ENCODE data around the gene USP46.

USP46 gene

DNA sequence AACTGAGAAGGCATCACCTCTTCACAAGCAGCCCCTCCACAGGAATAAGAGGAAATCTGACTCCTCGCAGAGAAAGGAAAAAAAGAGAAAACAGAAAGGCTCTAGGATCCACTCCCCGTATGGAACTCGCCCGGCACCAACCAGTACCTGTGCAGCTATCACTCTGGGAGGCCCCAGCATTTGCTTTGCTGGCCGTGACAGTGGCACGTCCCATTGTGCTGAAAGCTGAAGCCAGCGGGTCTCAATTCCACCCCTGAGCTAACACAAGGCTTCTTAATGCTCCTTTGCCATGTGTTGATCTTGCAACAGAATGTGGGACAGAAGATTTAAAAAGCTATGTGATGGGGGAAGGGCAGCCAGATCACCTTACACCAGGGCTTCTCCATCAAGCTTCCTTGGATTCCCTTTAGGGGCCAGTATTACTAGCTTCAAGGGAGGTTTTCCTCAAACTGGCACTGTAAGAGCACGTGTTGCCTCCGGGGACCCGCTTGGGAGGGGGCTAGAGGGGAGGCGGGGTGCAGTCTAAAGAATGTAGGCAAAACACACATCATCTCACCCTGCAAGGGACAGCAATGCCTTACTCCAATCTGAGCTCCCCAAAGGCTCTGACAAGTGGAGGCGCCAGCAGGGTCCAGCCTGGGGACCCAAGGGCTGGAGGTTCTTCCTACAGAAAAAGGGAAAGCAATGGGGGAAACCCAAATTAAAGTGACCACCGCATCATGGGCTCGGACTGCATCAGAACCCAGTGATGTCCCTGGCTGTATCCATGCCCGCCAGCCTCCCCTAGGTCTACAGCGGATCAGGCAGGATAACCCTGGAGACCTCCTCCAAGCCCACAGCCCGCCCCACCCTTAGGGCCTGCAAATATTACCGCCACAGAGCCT is 1.2 kb downstream of the USP46 start:
- no peak for FAIRE-seq
- no peak for DNase-seq (ENCODE audit: insufficient read length, low spot score)

DNA sequence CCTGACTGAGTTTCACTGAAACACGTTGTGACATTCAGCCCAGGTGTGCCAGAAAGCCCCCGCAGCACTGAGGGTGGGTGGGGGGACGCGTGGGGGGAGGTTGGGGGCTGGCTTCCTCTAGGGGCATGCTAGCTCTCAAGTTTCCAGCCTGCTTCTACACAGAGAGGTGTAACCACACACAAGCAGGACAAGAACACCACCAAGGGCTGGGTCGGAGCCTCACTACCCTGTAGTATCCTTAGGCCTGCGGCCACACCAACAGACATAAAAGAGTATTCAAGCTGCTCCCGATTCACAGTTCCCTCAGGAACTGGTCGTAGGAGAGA is 1.8 kb downstream of the USP46 start:
- FAIRE-seq (no peak), DNase-seq (ENCODE audit: insufficient read length, low spot score) (no peak)

GRCh38 chr4:52655506-52655905 is 3.6 kb downstream of the USP46 start:
- FAIRE-seq (no peak), DNase-seq (ENCODE audit: insufficient read length, low spot score) (no peak)

DNA sequence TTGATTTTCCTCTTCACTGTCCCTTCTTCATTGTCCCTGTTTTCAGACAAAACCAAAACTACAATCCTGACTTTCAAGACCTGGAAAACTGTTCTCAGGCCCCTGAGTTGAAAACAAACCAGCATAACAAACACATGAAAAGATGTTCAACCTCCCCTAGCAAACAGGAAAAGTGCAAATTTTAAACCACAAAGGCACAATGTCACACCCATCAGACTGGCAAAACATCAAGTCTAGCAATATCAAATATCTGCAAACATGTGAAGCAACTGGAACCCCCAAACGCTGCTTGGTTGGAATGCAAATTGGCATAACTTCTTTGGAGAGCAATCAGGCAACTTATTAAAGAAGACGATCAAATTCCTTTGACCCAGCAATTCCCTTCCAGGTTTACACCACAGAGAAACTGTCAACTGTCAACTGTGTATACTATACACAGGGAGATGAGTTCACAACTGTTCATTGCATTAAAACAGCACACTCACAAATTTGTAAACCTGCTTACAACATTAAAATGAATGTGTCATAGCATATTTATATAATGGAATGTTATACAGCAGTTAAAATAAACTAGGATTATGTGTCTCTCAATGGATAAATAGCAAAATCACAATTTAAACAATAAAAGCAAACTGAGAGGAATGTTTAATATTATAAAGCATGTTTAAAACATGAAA is 7.0 kb downstream of the USP46 start:
- DNase-seq (ENCODE audit: insufficient read length, low spot score) (no peak), FAIRE-seq (peak; percentile 4)

GRCh38 chr4:52648836-52649235 is 10.3 kb downstream of the USP46 start:
- no peak for FAIRE-seq
- DNase-seq (ENCODE audit: insufficient read length, low spot score), result no peak

DNA sequence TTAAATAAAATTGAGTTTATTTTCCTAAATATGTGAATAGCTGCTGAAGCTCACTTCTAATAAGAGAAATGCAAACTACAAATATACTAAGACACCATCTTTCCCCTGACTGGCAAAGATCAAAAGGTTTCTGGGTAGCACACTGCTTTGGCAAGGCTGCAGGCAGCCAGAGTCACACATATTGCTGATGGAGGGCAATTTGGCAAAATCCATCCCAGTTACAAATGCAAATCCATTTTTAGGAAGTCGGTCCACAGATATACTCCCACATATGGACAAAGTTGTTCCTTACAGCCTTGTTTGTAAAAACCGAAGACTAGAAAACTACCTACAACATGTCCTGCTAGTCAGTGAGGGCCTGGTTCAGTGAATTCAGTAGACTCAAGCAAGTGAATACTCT is 12.4 kb downstream of the USP46 start:
- no peak for FAIRE-seq
- no peak for DNase-seq (ENCODE audit: insufficient read length, low spot score)

- DNase-seq (ENCODE audit: insufficient read length, low spot score), result no peak
- FAIRE-seq, result no peak
Observed at GRCh38 chr4:52646096-52646495, 13.0 kb downstream of the USP46 start.

DNA sequence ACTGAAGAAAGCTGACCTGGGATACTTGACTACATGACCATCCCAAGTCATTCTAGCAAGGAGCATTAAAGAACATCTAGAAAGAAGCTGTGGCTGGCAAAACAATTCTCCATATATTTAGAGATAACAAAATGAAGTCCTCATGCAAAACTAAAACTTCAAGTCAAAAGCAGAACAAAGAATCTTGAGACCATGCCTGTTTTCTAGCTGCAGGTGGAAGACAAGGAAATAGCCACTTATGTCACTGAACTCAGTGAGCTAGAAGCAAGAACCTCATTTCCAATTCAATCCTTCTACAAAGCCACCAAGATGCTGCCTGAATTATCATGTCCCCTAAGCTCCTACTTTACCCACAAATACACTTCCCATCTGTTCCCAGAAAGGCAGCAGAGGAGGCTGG is 13.8 kb downstream of the USP46 start:
- DNase-seq (ENCODE audit: insufficient read length, low spot score) (no peak), FAIRE-seq (no peak)

GRCh38 chr4:52643785-52644244 is 15.3 kb downstream of the USP46 start:
- no peak for DNase-seq (ENCODE audit: insufficient read length, low spot score)
- peak; percentile 37 for FAIRE-seq

DNA sequence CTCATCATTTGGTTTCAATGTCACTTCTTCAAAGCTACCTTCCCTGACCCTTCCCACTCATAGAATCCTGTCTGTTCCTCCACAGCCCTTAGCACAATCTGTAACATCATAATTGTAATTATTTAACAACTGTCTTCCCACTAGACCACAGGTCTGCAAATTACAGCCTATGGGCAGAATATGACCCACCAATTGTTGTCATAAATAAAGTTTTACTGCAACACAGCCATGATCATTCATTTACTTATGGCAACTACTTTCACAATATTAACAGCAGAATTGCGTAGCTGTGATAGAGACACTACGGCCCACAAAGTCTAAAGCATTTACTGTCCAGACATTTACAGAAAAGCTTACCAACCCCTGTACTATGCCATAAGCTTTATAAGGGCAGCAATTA is 15.9 kb downstream of the USP46 start:
- FAIRE-seq (no peak), DNase-seq (ENCODE audit: insufficient read length, low spot score) (no peak)

DNA sequence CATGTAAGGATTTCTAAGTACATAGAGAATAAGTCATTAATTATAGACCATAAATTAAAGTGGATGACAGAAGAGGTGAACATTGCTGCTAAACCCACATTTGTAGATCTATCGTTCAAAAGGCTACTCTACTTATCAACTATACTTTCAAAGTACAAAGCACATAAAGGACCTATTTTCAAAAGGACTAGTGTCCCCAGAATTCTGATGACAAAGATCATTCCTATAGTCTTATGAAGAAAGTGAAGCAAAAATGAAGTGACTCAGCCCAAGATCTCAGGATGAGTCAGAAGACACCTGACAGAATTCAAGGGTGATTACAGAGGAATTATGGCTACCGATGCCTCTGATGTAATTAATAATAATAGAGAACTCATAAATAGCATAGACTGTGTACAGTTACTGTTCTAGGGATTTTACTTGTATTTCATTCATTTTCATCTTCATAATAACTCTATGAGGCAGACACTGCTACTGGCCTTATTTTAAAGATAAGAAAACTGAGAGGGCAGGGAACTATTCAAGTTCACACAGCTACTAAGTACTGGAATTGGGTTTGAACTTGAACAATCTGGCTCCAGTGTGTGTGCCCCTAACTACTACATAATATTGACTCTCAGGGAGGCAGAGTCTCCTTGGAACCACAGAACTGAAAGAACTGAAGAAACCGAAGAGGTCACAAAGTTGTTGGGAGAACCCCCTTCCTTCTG is 17.1 kb downstream of the USP46 start:
- FAIRE-seq (peak; percentile 54), DNase-seq (ENCODE audit: insufficient read length, low spot score) (no peak)

DNA sequence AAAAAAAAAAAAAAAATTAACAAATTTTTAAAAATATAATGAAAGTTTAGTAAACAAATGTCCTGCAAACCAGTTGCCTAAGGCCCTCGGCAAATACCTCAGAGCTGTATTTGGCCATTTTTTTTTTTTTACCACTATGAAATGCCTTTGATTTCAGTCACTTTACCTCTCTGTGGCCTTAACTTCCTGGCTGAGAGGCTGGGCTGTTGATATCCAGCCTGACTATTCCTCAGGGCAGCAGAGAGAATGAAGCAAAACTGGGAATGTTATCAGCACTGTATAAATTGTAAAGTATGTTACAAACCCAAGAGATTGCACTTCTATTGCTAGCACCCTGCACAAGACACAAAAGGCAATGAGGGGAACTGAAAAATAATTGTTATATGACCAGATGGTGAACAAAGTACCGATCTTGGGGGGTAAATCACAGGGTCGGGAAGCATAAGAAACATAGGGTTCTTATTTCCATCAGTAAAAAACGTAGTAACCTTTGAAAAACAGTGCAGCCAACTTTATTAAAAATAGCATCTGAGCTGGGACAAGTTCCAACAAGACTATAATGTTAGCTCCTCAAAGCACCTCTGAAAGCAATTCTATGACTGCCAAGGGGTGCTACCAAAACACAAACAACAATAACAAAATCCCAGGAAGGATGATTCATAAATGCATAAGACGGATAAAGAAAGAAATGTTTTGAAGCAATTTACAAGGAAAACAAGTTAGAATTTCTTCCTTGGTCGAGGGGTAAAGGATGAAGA is 18.1 kb downstream of the USP46 start:
- DNase-seq (ENCODE audit: insufficient read length, low spot score), result no peak
- no peak for FAIRE-seq

- FAIRE-seq, result no peak
- no peak for DNase-seq (ENCODE audit: insufficient read length, low spot score)
Observed at GRCh38 chr4:52638717-52639116, 20.4 kb downstream of the USP46 start.

DNA sequence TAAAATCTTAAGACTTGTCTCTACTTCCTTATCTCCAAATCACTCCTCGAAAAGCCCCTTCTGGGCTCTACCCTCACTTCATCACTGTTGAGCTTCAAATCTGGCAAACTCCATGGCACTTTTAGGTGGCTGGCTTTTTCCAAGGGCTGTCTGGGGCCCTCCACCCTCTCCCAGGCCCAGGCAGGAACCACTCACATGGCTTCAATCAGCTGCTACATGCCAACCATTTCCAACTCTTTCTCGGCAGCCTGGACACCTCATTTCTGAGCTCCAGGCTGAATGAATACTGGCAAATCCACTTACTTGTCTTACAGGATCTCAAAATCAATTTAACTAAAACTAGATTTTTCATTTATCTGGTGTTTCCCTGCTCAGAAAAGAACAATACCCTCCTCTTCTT is 22.0 kb downstream of the USP46 start:
- no peak for DNase-seq (ENCODE audit: insufficient read length, low spot score)
- FAIRE-seq, result no peak

DNA sequence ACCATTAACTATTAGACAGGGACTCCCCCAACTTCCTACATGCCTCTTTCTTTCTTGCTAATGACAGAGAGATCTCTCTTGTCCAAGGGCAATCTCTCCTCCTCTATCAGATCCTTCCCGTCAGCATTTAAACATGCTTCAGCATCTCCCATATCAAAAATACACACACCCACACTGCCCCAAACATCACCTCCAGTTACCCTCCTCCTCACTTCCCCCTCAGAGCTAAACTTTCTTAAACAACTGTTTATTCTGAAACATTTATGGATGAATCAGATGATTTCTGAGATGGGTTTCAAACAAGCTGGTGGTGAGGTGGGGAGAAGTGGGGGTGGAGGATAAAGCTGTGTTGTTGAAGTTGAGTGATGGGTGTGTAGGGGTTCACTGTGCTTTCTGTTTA is 23.5 kb downstream of the USP46 start:
- no peak for FAIRE-seq

GRCh38 chr4:52635130-52635529 is 24.0 kb downstream of the USP46 start:
- DNase-seq (ENCODE audit: insufficient read length, low spot score), result no peak
- FAIRE-seq, result no peak

More for the DNA sequence above, 23.5 kb downstream of the USP46 start:
- DNase-seq (ENCODE audit: insufficient read length, low spot score), result no peak

DNA sequence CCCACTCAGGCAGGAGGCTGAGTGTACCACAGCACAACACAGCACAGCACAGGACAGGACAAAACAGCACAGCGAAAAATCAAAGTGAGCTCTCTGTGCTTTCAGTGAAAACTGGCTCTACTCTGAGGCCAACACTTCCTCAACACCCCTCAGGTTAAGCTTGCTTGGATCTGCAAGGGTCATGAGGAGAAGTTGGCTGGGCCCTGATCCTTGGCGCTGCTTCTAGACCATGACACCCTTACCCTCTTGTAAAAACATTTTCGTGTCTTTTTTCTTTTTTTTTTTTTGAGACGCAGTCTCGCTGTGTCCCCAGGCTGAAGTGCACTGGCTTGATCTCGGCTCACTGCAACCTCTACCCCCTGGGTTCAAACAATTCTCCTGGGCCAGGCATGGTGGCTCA is 25.3 kb downstream of the USP46 start:
- no peak for DNase-seq (ENCODE audit: insufficient read length, low spot score)
- no peak for FAIRE-seq

GRCh38 chr4:52628974-52629373 is 30.1 kb downstream of the USP46 start:
- FAIRE-seq (no peak), DNase-seq (ENCODE audit: insufficient read length, low spot score) (no peak)

DNA sequence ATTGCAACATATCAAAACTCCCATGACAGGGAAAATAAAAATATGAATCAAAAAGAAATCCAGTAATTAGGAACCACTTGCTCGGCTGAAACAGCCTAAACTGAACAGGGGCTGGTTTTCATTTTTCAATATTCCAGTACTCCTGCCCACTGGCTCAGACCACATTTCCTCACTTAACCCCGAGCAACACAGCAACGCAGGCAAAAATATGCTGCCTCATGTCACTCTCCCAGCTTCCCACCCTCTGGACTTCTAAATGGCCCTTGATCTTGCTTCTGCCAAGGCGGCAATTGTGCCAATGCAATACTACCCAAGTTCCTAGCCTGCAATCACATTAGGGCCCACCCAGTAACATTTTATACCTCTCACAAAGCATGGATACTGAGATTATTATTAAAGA is 30.6 kb downstream of the USP46 start:
- FAIRE-seq (no peak), DNase-seq (ENCODE audit: insufficient read length, low spot score) (no peak)

DNA sequence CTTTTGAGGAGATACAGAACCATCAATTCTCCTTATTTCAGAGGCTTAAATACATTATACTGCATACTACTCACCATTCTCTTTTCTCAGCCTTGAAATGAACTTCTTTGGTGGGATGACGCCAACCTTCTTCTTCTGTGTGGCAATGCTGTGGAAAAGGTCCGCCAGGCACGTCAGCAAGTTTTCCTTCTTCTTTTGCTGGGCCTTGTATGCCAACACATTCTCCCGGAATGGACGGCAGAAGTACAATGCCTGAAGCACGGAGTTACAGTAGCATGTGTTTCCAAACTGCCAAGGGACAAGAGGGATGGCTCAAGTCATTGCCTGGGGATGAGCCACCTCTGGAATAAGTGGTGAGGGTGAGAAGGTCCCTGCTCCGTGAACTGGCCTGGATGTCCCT is 31.2 kb downstream of the USP46 start:
- no peak for FAIRE-seq

GRCh38 chr4:52625216-52625615 is 33.9 kb downstream of the USP46 start:
- FAIRE-seq, result no peak
- no peak for DNase-seq (ENCODE audit: insufficient read length, low spot score)

More for the DNA sequence above, 31.2 kb downstream of the USP46 start:
- DNase-seq (ENCODE audit: insufficient read length, low spot score), result no peak

Data from GM19239 (cell line).